ENCODE data around the gene PTCH1. TPM values are rescaled to one million over a fixed set of nuclear protein-coding genes. Genes with fewer than 3 reads are reported as not detected.

The PTCH1 gene
- polyA plus RNA-seq, 1 donor (not counting 4 experiments of a cell fraction or from before 2014, with no cell fraction given), result 1.7 TPM

DNA sequence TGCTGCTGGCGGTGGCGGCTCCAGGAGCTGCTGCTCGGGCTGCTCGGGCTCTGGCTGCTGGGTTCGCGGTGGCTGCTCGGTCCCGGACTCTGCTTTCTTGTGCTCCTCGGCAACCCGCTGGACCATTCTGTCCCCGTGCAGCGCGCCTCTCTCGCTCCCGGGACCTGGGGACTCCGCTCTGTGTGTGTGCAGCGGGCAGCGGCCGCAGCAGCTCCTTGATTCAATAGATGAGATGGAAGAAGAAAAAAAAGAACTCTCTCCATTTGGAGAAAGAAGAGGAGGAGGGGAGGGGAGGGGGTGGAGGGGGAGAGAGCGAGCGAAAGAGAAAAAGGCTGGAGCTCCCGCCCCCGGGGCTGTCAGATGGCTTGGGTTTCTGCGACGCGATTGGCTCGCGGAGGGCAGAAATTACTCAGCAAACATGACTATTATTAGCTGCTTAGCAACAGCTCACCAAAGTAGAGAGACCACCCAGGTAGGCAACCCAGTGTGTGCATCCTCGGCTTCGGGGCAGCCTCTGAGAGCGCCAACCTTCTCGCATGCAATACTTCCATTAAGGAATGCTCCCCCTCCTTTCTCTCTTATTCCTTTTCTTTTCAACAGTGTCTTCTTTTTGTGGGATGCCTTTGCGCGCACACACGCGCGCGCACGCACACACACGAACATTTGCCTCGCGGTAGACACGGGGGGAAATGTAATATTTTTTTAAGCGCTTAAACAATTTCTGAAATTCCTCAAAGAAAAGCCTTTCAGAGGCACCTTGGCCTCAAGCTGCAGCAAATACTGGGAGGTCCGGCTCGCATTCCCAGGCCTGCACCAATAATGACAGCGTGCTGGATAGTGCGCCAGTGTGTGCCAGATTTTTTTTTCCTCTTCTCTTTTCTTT lies 7.6 kb downstream of the PTCH1 start:
- dilution Hi-C loops (cut with MboI; ENCODE audit: extremely low pct_ligation_motif_present, low sequenced_read_pairs), result no loop called here
- Histone ChIP-seq H3K9me3 (ENCODE audit: control insufficient read depth, low read depth, low read length) (no peaks in the 10 kb centered on the region), H3K27me3 (ENCODE audit: control insufficient read depth, extremely low read depth, insufficient read depth, low read length) (no peaks in the 10 kb centered on the region), H3K4me3 (ENCODE audit: control insufficient read depth in 2 of 3, extremely low read depth in 1 of 3, insufficient read depth in 2 of 3, low read depth in 1 of 3, low read length in 3 of 3) (peak overlapping the region; percentile 73 to 95 (median 83)), H3K9me1 (ENCODE audit: control insufficient read depth, extremely low read depth, insufficient read depth, low read length) (no peaks in the 10 kb centered on the region), H3K9ac (ENCODE audit: control insufficient read depth, extremely low read depth, insufficient read depth, low read length) (peak overlapping the region; percentile 77), H3K36me3 (ENCODE audit: control insufficient read depth in 2 of 2, extremely low read depth in 1 of 2, insufficient read depth in 2 of 2, low read length in 2 of 2) (no peaks in the 10 kb centered on the region), H3K4me2 (ENCODE audit: control insufficient read depth, extremely low read depth, insufficient read depth, low read depth, low read length) (peak overlapping the region; percentile 98), H3K79me2 (ENCODE audit: control insufficient read depth, insufficient read depth, low read length) (no peaks in the 10 kb centered on the region), H3K27ac (ENCODE audit: control insufficient read depth, insufficient read depth, low read length) (peak overlapping the region; percentile 65), H2AFZ (ENCODE audit: control insufficient read depth, low read length) (peak overlapping the region; percentile 73), H4K20me1 (ENCODE audit: control insufficient read depth, extremely low read depth, insufficient read depth, low read length) (no peaks in the 10 kb centered on the region), H3K4me1 (ENCODE audit: control insufficient read depth, extremely low read depth, insufficient read depth, low read length) (peaks cover 23% of the 10 kb centered on the region)
- FAIRE-seq, result peak; percentile 66
- DNase-seq (ENCODE audit: low read depth, low spot score), result no peak
- no peak for TF ChIP-seq EZH2 (IDR thresholded peaks at IDR 0.05; ENCODE audit: low read length)
- TF ChIP-seq, protein P1, sequence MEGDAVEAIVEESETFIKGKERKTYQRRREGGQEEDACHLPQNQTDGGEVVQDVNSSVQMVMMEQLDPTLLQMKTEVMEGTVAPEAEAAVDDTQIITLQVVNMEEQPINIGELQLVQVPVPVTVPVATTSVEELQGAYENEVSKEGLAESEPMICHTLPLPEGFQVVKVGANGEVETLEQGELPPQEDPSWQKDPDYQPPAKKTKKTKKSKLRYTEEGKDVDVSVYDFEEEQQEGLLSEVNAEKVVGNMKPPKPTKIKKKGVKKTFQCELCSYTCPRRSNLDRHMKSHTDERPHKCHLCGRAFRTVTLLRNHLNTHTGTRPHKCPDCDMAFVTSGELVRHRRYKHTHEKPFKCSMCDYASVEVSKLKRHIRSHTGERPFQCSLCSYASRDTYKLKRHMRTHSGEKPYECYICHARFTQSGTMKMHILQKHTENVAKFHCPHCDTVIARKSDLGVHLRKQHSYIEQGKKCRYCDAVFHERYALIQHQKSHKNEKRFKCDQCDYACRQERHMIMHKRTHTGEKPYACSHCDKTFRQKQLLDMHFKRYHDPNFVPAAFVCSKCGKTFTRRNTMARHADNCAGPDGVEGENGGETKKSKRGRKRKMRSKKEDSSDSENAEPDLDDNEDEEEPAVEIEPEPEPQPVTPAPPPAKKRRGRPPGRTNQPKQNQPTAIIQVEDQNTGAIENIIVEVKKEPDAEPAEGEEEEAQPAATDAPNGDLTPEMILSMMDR (optimal IDR thresholded peaks at IDR 0.05 in 1 of 3, IDR thresholded peaks at IDR 0.05 in 1 of 3, conservative IDR thresholded peaks at IDR 0.05 in 1 of 3; ENCODE audit: extremely low read depth in 1 of 3, insufficient read depth in 2 of 3, low read length in 3 of 3), result no peak

DNA sequence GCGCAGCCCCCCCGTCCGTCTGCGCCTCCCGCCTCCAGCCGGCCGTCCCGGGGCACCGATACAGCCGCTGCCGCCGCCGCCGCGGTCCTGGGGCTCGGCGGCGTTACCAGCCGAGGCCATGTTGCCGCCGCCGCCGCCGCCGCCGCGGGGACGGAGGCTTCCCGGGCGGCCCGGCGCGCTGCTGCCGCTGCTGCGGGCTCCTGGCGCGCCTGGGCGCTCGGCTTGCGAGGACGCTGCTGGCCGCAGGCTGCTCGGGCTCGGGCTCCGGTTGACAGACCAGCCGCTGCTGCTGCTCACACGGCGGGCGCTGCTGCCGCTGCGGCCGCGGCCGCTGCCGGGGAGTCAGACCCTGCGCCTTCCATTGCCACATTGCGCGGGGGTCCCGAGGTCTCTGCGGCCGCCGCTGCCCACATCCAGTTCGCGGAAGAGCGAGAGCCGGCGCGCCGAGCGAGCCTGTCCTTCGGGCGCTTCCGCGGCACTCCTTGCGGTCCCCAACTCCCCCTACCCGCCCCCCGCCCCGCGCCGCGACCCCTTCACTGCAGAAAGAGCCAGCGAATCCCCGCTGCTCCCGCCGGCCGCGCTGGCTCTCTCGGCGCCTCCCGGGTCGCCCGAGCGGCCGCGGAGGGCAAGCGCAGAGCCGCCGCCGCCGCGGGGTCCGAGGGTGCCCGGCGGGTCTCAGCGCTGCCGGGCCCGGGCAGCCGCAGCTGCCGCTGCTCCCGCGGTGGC lies 8.4 kb downstream of the PTCH1 start:
- peak overlapping the region; percentile 81 for H3K9ac ChIP-seq (ENCODE audit: control insufficient read depth, extremely low read depth, insufficient read depth, low read length)
- peak overlapping the region; percentile 98 for H3K4me2 ChIP-seq (ENCODE audit: control insufficient read depth, extremely low read depth, insufficient read depth, low read depth, low read length)
- no peak for FAIRE-seq
- H3K9me1 ChIP-seq (ENCODE audit: control insufficient read depth, extremely low read depth, insufficient read depth, low read length), result no peaks in the 10 kb centered on the region
- peak overlapping the region; percentile 90 for H2AFZ ChIP-seq (ENCODE audit: control insufficient read depth, low read length)
- no peaks in the 10 kb centered on the region for H3K9me3 ChIP-seq (ENCODE audit: control insufficient read depth, low read depth, low read length)
- H4K20me1 ChIP-seq (ENCODE audit: control insufficient read depth, extremely low read depth, insufficient read depth, low read length), result no peaks in the 10 kb centered on the region
- TF ChIP-seq, protein P1 (optimal IDR thresholded peaks at IDR 0.05 in 1 of 3, IDR thresholded peaks at IDR 0.05 in 1 of 3, conservative IDR thresholded peaks at IDR 0.05 in 1 of 3; ENCODE audit: extremely low read depth in 1 of 3, insufficient read depth in 2 of 3, low read length in 3 of 3), result no peak
- TF ChIP-seq EZH2 (IDR thresholded peaks at IDR 0.05; ENCODE audit: low read length), result no peak
- peaks cover 23% of the 10 kb centered on the region for H3K4me1 ChIP-seq (ENCODE audit: control insufficient read depth, extremely low read depth, insufficient read depth, low read length)
- H3K36me3 ChIP-seq (ENCODE audit: control insufficient read depth in 2 of 2, extremely low read depth in 1 of 2, insufficient read depth in 2 of 2, low read length in 2 of 2), result no peaks in the 10 kb centered on the region
- no peak for DNase-seq (ENCODE audit: low read depth, low spot score)
- H3K27me3 ChIP-seq (ENCODE audit: control insufficient read depth, extremely low read depth, insufficient read depth, low read length), result no peaks in the 10 kb centered on the region
- H3K79me2 ChIP-seq (ENCODE audit: control insufficient read depth, insufficient read depth, low read length), result no peaks in the 10 kb centered on the region
- dilution Hi-C loops (cut with MboI; ENCODE audit: extremely low pct_ligation_motif_present, low sequenced_read_pairs), result no loop called here
- H3K27ac ChIP-seq (ENCODE audit: control insufficient read depth, insufficient read depth, low read length), result peak overlapping the region; percentile 36
- H3K4me3 ChIP-seq (ENCODE audit: control insufficient read depth in 2 of 3, extremely low read depth in 1 of 3, insufficient read depth in 2 of 3, low read depth in 1 of 3, low read length in 3 of 3), result peak overlapping the region; percentile 73 to 95 (median 91)

Measured in keratinocyte (primary cell).